GM19455 (cell line): ENCODE results near the gene PROB1.
A peak's percentile ranks its signal among the peaks of the same experiment; 100 is the strongest.
"Not testable (repeated sequence)": the region's sequence is repeated elsewhere in the genome, so short reads cannot be mapped to it uniquely, and the experiment has no call there.

Experiments
- ATAC-seq: cut with Tn5 transposase; IDR thresholded peaks from one replicate; pipeline ENCODE4 v1.9.1; 2021; ENCODE audit not compliant: unreplicated experiment

The PROB1 gene

DNA sequence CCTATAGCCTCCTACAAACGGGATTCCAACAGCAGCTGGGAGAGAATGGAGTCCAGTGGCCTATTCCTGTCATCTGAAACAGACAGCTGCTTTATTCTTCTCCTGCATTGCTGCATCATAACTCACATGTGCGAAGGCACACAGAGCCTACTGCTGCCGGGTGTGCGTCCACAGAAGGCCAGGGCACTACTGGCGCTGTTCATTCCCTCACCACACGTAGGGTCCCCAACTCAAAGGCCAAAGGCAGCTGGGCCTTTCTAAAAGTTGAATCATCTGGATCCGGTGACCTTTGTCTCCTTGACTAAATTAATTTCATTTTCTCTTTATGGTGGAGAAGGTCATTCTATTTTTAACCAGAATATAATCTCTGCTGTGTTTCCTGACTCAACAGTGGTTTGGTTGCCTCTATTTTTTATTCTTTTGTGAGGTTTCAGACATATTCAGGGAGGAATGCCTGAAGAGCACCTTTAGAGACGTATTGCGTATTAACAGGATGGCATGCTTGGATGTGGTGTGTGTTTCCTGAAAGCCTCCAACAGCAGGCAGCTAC, 19.8 kb upstream of the PROB1 start:
- ATAC-seq = no peak

DNA sequence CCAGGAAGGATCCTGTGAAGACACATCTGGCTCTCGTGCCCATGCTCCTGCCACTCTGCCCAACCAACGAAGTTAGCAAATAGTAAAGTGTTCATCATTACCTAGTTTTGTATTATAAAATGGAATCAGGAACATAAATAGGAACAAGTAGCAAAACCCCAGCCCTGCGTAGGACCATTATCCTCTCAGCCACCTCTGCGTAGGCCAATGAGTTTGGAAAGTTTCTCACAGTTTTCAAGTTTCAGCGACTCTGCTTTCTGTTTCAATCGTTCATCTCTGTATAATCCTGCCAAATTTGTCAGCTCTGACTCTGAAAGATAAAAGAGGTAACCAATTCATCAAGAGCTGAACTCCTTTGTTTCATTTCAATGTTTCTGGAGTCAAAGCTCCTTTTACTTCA, 19.1 kb upstream of the PROB1 start:
- no peak for ATAC-seq

DNA sequence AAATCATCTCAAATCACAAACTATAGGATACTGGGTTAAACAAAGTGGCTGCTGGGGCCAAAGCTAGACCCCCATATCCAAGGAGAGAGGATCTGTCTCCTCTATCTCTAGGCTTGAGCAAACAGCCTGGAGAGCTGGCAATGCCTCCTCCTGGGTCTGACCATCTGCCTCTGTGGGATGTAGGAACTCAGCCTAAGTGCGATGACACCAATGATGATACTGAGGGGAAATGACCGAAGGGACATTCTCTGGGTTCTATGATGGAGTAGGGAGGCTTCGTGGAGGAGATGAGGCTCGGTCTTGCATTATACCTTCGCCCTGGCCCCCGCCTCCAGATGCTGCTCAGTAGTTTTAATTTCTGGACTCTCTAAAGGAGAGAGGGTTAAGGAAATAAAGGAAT, 18.2 kb upstream of the PROB1 start:
- no peak for ATAC-seq

DNA sequence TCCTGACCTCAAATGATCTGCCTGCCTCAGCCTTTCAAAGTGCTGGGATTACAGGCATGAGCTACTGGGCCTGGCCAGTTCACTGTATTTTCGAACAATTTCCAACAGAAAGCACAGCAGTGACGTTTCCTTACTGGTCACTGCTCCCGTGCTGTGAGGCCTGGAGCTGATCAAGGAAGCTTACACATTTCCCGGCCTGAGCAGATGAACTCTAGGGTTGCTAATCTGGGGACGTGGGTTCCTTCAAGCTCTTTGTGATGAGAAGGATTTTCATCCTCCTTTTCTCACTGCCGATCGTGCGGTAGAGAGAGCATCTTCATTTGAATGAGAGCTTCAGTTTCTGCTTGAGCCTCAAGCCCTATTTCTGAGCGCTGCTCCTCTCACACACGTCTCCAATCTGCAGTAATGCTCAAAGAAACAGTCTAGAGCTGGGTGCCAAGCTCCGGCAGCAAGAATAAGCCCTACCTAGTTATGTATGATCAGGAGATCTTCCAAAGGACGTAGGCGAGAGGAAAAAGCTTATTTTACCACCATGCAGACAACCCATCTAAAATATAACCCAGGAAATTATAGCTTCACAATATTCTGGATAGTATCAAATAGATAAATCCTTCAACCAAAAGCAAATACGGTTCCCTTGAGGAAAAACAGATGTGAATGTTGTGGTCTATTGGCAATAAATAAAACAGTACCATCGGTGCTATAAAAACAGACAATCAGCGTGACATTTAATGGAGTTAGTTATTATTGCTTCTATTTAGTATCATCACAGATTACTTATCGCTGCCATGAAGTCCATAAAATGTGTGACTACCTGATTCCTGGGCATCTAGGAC, 16.3 kb upstream of the PROB1 start:
- no peak for ATAC-seq

DNA sequence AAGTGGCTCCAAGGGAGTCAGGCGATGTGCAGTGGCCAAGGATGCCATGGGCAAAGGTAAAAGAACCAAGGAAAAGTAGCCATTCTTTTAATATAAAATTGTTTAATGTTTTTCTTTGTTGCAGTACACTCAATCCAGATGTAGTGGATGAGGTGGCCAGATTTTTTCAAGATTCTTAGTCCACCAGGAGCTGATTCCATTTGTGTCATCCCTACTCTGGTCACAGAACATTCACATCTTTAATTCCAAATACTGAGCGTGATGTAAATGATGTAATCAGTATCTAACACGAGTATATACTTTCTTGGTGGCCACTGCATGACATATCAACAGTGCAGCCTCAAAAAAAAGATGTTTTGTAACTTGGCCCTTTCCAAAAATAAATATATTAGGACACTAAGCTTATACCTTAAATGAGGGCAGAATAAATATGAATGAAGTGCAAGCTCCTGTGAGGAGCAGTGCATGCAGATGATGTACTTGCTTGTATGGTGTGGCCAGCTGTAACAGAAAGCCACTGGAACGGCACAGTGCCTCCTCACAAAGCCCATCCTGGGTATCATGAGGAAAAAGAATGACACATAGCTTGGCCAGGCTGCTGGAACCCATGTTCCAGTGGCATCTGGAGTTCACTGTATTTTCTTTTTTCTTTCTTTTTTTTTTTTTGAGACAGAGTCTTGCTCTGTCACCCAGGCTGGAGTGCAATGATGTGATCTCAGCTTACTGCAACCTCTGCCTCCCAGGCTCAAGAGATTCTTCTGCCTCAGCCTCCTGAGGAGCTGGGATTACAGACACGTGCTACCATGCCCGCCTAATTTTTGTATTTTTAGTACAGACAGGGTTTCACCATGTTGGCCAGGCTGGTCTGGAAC, 15.5 kb upstream of the PROB1 start:
- ATAC-seq = no peak

DNA sequence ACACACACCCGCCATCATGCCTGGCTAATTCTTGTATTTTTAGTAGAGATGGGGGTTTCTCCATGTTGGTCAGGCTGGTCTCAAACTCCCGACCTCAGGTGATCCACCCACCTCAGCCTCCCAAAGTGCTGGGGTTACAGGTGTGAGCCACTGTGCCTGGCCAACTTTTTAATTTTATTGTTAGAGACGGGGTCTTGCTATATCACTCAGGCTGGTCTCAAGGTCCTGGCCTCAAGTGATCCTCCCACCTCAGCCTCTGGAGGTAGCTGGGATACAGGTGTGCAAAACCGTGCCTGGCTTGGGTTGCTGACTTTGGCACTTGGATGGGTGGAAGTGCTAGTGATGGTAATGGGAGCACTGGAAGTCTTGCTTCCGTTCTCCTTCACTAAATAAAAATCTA, 14.2 kb upstream of the PROB1 start:
- not testable (repeated sequence) for ATAC-seq

DNA sequence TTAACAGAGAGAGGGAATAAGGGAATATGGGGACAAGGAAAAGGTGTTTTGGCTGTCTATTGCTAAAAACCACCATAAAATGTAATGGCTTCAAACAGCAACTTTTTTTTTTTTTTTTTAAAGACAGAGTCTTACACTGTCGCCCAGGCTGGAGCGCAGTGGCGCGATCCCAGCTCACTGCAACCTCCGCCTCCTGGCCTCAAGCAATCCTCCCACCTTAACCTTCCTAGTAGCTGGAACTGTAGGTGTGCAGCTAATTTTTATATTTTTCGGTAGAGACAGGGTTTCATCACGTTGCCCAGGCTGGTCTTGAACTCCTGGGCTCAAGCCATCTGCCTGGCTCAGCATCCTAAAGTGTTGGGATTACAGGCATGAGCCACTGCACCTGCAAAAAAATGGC, 13.3 kb upstream of the PROB1 start:
- ATAC-seq = no peak

DNA sequence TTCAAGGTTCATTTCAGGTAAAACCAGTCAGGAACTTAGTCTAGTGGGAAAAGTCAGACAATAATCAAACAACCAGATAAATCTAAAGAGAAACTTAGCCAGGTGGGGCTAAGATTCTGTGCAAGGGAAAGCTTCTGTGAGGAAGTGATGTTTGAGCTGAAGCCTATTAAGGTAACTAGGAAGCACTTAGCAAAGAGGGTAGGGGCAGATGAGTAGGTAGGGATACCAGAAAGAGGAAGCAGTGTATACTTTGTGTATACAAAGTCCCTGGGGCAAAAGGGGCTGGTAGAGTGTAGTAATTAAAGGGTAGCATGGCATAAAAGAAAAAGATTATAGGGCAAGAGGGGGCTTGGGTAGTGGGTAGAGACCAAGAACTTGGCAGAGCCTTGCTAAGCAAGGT, 12.6 kb upstream of the PROB1 start:
- no peak for ATAC-seq

DNA sequence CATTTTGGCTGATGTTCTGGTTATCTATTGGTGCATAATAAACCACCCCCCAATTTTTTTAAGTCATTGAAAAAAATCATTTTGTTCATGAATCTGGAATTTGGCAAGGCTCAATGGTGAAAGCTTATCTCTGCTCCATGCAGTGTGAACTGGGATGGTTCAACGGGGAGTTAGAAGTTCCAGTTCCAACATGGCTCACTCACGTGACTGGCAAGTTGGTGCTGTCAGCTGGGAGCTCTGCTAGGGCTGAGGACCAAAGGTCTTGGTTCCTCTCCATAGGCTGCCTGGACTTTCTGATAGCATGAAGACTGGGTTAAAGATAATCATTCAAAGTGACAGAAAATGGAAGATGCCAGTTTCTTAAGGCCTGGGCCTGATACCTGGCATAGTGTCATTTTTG, 12.1 kb upstream of the PROB1 start:
- ATAC-seq = no peak

DNA sequence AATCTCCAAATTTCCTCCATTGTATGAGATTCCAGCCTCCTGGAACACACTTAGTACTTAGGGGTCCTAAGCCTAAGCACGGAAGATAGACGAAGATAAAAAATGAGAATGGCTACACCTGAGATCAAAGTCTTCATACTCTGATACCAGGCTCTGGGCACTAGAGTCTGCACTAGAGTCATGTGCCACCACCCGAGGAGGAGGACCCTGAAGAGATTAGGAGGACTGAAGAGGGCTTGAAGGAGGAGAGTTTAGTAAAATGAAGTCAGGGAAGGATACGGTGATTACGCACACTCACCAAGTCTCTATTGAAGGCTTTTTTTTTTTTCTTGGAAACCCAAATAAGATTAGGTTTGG, 9.6 kb upstream of the PROB1 start:
- no peak for ATAC-seq

DNA sequence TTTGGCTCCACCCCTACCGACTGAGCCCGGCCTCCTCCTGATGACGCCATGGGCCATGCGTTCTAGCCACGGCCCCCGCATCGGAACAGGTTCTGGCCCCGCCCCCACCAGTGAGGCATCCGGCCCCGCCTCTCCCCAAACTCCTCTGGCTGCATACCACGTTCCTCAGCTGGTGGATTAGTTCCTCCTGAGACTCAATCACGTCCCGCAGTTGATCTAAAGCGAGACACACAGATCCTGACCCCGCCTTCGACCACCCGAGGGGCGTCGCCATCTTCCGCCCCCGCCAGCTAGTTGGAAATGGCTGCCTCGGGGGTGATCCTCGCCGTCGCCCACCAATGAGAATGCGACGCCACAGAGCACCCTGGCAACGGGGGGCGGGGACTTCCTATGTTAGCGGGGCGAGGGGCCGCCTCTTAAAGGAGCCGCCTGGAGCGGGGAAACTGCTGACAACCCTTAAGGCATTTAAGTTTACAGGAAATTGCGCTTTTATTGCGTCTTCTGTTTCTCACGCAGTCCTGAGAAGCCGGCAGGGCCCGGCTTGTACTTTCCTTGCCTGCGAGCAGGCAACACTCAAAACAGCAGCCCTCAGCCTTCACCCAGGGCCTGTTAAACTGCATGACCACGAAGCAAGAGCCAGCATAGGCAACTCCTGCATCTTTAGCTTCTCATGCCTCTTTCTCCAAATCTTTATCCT, 9.0 kb upstream of the PROB1 start, which contains the start of gene SPATA24:
SPATA24 (minus strand) TSS at position 303 of the 697 bp plus-strand sequence; CDS start at position 274, 29 bp downstream.
- ATAC-seq = peak; percentile 79

DNA sequence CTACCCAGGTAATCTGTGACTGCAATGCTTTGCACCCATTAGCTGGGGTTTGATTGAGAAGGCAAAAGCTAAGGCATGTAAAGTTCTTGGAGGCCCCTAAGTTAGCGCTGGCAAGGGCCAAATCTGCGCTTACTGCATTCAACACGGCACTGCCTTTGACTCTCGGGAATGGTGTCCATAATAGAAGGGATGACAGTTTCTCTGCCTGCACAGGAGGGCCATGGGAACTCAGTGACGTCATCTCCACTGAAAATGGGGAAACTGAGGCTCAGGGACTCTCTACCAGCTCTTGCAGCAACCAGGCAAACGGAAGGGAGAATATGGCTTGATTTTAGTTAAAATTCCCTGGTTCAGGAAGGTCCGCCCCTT, 8.5 kb upstream of the PROB1 start:
- no peak for ATAC-seq

DNA sequence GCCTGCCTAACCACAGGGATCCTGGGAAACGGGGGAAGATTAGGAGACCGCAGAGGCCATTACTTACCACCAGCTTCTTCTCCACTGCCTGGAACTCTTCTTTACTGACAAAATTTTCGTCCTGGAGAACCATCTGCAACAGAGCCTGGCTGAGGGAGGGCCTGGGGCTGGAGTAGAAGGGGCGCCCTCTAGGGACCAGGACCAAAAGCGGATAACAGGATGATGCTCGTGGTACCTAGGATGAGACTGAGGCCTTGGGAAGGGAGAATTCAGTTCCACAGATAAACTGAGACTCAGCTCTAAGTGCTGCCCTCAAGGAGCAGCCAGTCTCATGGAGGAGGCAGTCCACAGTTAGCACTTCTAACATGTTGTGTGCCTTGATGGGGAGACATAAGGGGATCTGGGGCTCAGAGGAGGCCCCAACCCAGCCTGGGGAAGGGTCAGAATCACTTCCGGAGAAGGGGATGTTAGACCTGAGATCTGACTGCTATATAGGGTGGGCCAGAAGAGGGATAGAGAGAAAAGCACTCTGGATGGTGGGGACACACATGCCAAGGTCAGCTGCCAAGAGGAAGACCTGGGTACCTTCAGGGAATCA, 7.8 kb upstream of the PROB1 start:
- no peak for ATAC-seq

DNA sequence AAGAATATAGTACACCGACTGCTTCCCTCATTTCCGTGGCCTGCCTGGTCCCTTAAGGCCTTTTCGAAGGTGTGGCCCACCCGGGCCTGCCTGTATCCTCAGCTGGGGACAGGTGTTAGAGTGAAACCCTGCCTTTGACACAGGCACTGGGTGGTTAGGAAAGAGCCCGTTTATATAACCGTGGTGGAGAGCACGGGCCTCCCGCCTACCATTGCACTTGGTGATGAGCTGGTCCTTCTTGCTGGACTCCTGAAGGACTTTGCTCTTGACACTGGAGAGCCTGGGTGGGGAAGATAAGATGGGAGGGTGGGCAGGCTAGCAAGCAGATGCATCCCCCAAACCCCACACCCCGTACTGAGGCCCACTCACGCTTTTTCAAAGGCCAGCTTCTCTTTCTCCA, 6.6 kb upstream of the PROB1 start:
- ATAC-seq = no peak

DNA sequence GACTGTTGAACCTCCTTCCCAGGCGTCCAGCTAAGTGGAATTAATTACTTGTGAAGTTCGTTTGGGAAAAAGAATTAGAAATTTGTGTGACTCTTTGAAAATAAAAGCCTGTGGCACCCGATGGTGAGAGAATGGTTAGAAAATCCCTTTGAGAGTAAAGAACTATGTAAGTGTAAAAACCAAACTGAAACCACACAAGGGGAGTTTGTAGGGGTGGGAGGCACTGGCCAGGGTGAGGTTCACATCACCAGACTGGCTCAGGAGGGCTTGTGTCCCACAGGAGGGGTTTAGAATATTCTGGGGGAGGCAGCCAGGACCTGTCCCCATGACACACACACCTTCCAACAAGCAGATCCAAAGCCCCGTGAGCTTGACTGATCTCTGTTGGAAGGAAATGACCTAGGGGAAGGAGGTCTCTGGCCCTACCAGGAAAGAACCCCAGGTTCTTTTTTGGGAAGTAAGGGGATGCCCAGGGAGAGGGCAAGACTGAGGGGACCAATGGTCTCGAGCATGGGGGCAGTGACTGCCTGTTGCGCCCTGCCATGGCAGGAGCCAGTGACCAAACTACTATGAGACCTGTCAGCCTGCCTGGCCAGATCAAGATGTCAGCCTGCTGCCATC, 4.7 kb upstream of the PROB1 start:
- ATAC-seq = no peak

DNA sequence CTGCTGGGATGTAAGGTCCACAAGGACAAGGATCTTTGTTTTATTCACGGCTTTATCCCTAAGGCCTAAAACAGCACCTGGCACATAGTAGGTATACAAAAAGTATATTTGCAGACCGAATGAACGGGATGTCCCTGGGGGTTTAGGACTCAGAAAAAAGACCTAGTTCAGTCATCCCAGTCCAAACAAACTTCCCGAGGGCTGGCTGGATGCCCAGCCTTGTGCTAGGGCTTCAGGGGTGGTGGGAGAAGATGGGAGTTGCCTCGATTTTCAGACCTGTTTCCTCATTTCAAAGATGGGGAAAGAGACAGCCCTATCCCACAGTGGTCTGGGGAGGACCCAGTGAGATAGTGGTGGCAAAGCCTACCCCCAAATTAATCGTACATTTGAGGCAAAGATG, 3.0 kb upstream of the PROB1 start:
- no peak for ATAC-seq

DNA sequence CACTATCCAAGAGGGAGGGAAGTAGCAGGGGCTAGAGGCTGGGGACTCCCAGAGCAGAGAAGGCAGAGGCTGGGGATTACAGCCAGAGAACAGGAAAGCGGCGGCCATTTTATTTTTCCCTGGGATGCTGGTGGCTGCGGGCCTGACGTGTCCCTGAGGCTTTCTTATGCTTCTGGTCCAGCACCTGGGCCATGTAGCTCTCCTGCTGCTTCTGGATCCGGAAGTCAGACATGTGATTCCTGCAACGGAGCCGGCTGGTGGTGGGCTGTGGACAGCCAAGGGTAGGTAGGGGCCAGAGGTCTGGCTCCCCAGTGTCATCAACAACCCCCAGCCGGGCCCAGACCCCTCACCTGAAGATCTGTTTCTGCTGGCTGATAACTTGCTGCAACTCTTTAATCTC, 1.8 kb upstream of the PROB1 start:
- no peak for ATAC-seq

DNA sequence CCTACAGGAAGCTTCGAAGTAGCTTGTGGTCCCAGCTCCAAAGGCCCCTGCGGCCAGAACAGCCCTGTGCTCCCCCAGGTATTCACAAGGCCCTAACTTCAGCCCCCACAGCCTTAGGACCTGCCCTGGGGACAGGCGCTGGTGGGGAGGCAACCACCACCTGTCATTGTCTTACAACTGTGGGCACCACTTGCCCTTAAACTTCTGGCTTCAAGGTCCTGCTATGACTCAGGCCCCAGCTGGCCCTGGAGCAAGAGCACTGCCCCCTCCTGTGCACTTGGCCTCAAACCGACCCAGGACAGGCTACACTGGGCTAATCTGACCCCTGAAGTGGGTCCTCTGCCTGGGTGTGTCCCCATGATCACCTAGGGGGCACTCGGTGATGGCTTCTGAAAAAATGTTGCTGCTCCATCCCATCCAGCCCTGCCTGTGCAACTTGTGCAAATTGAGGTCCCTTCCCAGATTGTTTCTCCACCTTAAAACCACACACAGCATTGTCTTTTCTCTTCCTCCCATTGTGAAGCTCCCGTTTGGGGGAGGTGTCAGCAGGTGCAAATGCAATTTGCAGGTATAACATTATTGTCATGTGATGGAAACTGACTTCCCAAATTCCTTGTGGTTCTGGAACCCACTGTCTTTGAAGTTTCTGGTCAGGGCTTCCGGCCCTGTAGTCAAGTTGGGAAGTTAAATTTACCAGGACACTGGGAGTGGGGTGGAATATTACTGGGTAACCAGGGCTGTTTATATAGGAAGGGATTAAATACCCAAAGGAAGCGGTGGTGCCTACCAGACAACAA, 1.1 kb upstream of the PROB1 start:
- no peak for ATAC-seq

DNA sequence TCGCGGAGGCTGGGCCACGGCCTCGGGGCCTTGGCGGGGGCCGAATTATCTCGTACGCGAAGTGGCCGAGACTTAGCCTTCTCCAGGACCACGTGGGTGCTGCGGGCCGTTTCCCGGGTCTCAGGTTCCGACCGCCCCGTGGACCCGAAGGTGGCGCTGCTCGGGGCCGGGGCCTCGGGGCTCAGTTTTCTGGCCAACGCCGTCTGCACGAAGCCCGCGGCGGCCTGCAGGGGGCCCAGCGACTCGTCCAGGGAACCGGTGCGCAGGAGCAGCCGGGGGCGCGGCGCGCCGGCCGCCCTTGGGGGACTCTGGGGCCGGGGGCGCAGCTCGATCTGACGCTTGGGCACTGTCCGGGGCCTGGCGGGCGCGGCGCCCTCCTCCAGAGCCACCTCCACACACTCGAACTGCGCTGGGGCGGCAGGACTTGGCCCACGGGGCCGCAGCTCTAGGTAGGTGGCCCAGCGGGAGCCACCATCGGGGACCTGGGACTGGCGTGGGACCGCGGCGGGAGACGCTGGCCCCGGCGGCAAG, 716 bp downstream of the PROB1 start:
- ATAC-seq = no peak
